HG03097 (cell line): ENCODE data around the gene DBET.
"Not testable (repeated sequence)": the region's sequence is repeated elsewhere in the genome, so short reads cannot be mapped to it uniquely, and the experiment has no call there.

Experiments
- ATAC-seq: cut with Tn5 transposase; IDR thresholded peaks from one replicate; pipeline ENCODE4 v1.9.1; 2021; ENCODE audit not compliant: unreplicated experiment, low FRiP score

Gene DBET

DNA sequence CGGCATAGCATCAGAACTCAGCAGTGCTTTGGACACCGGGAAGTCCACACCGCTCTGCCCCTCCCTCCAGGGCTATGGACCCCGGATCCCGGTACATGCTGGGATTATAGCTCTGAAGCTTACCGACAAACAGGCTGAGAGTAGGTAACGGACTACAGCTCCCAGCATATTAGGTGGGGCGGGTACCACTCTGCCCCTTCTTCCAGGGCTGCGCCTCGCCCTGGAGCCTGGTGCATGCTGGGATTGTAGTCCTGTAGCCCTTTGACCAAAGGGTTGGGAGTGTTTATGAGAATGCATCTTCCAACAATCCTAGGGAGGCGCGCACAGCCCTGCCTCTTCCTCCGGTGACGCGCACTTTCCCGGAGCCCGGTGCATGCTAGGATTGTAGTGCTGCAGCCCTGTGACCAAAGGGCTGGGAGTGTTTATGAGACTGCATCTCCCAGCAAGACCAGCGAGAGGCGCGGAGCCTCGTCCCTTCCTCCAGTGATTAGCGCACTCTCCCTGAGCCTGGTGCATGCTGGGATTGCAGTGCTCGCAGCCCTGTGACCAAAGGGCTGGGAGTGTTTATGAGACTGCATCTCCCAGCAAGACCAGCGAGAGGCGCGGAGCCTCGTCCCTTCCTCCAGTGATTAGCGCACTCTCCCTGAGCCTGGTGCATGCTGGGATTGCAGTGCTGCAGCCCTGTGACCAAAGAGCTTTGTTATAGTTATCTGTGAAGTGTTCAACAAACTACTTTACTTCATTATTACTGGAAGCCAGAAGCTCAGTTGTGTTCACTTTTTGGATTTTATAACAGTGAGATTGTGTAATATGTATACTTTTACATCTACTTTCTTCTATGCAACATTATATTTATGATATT lies 14.7 kb upstream of the DBET start:
- not testable (repeated sequence) for ATAC-seq

DNA sequence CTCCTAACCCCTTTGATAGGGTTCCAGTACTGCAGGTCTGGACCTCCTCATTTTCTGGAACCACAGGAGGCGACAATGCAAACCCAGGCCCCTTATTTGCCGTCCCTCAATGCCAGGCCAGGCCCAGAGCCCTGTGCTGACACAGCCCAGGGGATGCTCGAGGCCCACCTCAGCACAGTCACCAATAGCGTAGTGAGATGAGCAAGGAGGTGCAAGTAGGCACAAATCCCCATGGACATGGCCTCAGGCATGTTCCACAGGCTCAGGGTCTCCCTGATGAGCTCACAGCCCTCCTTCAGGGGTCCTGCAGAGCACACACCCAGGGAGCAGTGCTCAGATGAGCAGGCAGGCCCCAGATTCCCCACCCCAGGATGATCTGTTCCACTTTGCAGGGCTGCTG lies 5.3 kb upstream of the DBET start:
- ATAC-seq = not testable (repeated sequence)

DNA sequence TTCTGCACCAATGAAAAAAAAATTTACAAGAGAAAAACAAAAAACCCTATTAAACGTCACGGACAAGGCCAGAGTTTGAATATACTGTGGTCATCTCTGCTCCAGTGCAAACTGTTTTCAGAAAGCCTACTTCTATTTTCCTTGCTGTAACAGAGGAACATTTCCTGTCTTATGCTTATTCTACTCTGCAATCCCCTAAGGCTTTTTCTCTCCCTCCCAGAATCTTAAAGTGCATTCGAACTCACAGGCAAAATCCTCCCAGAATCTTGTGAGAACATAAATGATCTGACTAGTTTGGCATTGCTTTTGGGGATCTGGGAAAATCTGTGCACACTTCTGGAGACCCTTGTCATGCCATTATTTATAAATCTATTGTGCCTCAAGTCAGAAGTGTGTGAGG lies 503 bp downstream of the DBET start:
- ATAC-seq = not testable (repeated sequence)

DNA sequence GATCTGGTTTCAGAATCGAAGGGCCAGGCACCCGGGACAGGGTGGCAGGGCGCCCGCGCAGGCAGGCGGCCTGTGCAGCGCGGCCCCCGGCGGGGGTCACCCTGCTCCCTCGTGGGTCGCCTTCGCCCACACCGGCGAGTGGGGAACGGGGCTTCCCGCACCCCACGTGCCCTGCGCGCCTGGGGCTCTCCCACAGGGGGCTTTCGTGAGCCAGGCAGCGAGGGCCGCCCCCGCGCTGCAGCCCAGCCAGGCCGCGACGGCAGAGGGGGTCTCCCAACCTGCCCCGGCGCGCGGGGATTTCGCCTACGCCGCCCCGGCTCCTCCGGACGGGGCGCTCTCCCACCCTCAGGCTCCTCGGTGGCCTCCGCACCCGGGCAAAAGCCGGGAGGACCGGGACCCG lies 4.0 kb downstream of the DBET start:
- ATAC-seq = not testable (repeated sequence)

DNA sequence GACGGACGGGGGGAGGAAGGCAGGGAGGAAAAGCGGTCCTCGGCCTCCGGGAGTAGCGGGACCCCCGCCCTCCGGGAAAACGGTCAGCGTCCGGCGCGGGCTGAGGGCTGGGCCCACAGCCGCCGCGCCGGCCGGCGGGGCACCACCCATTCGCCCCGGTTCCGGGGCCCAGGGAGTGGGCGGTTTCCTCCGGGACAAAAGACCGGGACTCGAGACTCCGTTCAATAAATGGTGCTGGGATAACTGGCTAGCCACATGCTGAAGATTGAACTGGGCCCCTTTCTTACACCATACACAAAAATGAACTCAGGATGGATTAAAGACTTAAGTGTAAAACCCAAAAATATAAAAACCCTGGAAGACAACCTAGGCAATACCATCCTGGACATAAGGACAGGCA lies 28.8 kb downstream of the DBET start:
- ATAC-seq = not testable (repeated sequence)

DNA sequence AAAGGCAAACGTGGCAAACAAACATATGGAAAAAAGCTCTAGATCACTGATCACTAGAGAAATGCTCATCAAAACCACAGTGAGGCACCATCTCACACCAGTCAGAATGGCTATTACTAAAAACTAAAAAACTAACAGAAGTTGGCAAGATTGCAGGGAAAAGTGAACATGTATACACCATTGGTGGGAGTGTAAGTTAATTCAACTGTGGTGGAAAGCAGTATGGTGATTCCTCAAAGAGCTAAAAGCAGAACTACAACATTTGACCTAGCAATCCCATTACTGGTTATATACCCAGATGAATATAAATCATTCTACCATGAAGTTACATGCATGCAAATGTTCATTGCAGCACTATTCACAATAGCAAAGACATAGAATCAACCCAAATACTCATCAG lies 29.7 kb downstream of the DBET start:
- ATAC-seq = not testable (repeated sequence)

DNA sequence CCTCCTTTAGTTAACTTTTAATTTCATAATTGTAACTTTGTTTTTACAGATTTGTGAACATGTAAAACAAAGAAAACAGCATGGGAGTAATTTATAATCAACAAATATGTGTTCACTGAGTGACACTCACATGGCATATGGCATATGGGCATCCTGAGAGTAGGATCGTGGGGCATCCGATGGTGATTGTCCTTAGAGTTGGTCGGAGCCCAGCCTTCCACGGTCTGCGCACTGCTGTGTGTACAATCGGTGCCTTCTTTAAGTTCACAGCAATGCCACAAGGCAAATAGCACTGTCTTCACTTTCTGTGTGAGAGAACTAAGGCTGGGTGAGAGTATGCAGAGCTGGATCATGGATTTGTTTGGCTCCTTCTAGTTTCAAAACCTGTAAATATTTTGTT lies 31.0 kb downstream of the DBET start:
- not testable (repeated sequence) for ATAC-seq

DNA sequence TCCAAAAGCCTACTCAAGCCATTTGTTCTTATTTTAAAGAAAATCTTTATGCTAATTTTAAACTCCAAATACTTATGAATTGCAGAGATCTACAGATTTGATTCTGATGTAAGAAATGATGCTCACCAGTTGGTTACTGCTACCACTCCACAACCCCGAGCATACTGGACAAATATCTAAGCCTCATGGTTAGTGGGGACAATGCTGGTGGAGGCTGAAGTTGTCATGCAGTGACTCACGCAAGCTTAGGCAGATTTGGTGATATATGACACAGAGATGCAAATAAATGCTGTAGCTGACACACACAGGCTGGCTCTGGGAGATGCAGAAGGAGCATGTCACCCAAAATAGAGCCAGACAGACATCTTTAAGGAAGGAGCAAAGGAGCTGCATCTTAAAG lies 35.3 kb downstream of the DBET start:
- not testable (repeated sequence) for ATAC-seq

DNA sequence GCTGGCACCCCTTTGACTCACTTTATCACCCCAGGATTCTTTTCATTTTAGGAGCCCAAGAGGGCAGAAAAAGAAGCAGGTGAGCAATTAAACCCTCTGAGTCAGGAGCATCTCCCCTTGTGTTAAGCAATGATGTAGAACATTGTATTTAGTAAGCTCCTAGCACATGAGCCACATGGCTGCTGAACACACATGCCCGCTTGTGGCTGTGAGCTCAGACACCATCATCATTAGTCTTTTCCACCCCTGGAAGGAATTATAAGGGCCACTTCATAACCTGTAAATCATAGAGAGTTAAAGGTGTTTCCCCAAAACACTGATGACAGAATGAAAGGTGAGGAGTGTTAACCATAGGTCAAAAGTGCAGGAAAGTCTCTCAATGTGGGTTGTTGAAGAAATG lies 37.2 kb downstream of the DBET start:
- ATAC-seq = not testable (repeated sequence)

DNA sequence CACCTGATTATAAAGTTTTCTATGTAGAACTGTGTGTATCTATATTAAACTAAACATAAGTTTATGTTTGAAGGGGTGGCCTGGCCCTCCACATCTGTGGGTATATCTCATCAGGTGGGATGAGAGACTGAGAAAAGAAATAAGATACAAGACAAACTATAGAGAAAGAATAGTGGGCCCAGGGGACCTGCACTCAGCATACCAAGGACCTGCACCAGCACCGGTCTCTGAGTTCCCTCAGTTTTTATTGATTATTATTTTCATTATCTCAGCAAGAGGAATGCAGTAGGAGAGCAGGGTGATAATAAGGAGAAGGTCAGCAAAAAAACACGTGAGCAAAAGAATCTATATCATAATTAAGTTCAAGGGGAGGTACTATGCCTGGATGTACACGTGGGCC lies 41.9 kb downstream of the DBET start:
- ATAC-seq = not testable (repeated sequence)

DNA sequence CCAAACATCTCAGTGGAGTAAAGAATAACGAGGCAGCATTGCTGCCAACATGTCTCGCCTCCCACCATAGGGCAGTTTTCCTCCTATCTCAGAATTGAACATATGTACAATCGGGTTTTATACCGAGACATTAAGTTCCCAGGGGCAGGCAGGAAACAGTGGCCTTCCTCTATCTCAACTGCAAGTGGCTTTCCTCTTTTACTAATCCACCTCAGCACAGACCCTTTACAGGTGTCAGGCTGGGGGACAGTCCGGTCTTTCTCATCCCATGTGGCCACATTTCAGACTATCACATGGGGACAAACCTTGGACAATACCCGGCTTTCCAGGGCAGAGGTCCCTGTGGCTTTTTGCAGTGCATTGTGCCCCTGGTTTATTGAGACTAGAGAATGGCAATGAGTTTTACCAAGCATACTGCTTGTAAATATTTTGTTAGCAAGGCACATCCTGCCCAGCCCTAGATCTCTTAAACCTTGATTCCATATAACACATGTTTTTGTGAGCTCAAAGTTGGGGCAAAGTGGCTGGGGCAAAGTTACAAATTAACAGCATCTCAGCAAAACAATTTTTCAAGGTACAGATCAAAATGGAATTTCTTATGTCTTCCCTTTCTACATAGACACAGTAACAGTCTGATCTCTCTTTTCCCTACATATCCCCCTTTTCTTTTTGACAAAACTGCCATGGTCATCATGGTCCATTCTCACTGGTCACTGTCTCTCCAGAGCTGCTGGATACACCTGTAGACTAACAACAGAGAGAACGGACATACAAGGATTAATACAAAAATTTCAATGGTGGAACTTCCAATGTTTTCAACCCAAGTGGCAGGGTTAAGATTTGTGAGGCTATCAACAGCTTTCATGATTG lies 42.5 kb downstream of the DBET start:
- not testable (repeated sequence) for ATAC-seq

DNA sequence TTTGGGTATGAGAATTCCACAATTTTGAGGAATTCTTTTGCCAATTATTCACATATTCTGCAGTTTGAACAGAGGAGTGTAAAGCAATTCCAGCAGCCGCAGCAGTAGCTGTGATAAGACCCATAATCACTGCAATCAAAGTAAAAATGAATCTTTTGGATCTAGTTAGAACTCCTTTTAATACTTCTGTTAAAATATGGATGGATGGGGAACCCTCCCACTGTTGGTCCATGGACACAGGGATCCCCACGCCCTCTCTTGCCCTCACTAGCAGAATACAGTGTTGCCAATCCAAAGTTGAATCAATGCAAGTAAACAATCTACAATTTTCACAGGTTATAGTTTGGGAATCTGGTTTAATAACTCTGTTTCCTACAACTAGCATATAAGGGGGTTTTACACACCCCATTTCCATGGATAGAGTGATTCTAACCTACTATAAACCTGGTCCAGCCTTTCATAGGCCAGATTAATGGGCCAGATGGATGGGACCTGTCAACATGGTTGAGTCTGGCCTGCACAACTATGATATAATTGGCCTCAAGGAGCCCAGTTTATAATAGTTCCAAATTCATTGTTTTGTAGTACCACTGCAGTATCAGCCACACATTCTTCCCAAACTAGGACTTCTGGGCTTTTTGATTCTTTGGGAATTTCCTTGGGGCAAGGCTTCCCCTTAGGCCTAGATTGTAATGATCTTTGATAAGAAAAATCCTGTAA lies 43.6 kb downstream of the DBET start:
- not testable (repeated sequence) for ATAC-seq

DNA sequence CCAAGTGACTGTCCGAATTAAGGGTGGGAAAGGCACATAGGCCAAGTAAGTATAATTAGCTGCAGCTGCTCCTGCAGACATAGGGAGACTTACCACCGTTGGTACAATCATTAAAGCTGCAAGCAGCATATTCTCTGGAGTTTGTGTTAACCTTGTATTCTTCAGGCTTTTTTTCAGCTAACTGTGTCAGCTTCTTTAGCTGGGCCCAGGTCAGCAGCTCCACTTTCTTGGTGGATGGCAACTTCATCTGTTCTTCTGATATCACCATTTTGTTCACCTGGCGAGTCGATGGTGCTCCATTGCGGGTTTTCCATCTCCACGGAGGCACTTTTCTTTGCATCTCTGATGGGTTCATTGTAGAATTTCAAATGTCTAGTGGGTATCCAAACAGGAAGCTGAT lies 44.5 kb downstream of the DBET start:
- not testable (repeated sequence) for ATAC-seq

DNA sequence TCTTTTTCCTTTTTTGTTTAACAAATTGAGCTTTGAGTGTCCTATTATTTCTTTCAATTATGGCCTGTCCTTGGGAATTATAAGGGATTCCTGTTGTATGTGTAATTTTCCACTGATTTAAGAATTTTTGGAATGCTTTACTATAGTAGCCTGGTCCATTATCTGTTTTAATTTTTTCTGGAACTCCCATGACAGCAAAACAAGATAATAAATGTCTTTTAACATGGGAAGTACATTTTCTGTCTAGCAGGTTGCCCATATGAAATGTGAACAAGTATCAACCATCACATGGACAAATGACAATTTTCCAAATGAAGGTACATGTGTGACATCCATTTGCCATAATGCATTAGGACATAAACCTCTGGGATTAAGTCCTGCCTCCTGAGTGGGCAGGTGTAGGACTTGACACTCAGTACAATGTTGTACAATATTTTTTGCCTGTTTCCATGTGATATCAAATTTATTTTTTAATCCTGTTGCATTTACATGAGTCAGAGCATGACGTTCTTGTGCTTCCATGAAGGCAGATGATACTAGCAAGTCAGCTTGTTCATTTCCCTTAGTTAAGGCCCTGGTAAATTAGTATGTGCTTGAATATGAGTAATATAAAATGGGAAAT lies 45.2 kb downstream of the DBET start:
- not testable (repeated sequence) for ATAC-seq

DNA sequence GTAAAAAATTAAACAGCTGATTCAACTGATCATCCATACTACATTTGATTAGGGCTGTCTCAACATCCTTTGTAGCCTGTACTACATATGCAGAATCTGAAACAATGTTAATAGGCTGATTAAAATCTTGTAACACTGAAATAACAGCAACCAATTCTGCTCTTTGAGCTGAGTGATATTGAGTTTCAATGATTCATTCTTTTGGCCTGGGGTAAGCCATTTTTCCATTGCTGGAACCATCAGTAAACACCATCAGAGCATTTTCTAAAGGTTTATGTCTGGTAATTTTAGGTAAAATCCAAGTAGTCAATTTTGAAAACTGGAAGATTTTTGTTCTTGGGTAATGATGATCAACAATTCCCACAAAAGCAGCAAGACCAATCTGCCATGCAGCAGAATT lies 45.7 kb downstream of the DBET start:
- ATAC-seq = not testable (repeated sequence)

DNA sequence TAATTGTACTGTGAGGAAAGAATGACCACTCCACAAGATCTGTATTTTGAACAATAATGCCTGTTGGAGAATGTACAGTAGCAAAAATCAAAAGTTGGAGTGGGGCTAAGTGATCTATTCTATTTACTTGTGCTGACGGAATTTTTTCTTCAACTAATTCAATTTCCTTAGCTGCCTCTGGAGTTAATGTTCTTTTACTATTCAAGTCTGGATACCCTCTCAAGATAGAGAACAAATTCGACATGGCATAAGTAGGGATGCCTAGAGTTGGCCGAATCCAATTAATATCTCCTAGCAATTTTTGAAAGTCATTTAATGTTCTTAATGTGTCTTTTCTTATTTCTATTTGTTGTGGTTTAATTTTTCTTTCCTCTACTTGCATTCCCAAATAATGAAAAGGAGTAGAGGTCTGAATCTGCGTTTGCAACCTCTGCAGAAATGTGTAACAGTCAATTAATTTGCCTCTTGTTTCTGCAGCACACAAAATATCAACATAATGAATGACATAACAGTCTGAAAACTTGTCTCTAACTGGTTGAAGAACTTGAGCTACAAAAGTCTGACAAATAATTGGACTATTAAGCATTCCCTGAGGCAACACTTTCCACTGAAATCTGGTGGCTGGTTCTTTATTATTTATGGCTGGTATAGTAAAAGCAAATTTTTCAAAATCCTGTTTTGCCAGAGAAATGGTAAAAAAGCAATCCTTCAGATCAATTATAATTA lies 46.4 kb downstream of the DBET start:
- not testable (repeated sequence) for ATAC-seq

DNA sequence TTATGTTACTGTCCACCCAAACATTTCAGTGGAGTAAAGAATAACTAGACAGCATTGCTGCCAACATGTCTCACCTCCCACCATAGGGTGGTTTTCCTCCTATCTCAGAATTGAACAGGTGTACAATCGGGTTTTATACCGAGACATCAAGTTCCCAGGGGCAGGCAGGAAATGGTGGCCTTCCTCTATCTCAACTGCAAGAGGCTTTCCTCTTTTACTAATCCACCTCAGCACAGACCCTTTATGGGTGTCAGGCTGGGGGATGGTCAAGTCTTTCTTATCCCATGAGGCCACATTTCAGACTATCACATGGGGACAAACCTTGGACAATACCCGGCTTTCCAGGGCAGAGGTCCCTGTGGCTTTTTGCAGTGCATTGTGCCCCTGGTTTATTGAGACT lies 48.6 kb downstream of the DBET start:
- not testable (repeated sequence) for ATAC-seq

DNA sequence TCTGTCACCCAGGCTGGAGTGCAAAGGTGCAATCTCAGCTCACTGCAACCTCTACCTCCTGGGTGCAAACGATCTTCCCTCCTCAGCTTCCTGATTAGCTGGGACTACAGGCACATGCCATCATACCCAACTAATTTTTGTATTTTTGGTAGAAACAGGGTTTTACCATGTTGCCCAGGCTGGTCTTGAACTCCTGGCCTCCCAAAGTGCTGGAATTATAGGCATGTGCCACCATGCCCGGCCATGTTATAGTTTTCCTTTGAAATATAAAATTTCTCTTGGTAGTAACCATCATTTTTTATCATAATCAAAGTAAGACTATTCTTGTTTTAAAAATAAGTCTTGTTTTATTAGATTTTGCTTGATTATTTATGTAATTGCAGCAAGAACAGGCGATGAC lies 50.7 kb downstream of the DBET start:
- not testable (repeated sequence) for ATAC-seq
